Rectal smooth muscle tissue (tissue), 1 donor: Measurements from ENCODE around the gene NOTCH3.

Source experiments
- H3K27ac ChIP-seq: one replicate; pipeline ENCODE4 v1.7.0; 2013; ENCODE audit warnings: low read depth, low read length, inconsistent platforms
- H3K27me3 ChIP-seq: one replicate; pipeline ENCODE4 v1.7.0; 2013; ENCODE audit warnings: low read length; ENCODE audit not compliant: control insufficient read depth, insufficient read depth
- H3K36me3 ChIP-seq: one replicate; pipeline ENCODE4 v1.7.0; 2013; ENCODE audit warnings: low read length; ENCODE audit not compliant: control insufficient read depth, insufficient read depth
- H3K4me1 ChIP-seq: one replicate; pipeline ENCODE4 v1.7.0; 2013; ENCODE audit warnings: low read length; ENCODE audit not compliant: control insufficient read depth, insufficient read depth
- H3K4me3 ChIP-seq: one replicate; pipeline ENCODE4 v1.7.0; 2013; ENCODE audit warnings: low read length
- H3K9ac ChIP-seq: one replicate; pipeline ENCODE4 v1.7.0; 2013; ENCODE audit warnings: low read length

Gene NOTCH3

GRCh38 chr19:15120135-15121026 is 80.4 kb downstream of the NOTCH3 start:
- peaks cover 51% of the 10 kb centered on the region for H3K36me3 ChIP-seq
- H3K4me1 ChIP-seq, result peaks cover 20% of the 10 kb centered on the region
- H3K27me3 ChIP-seq, result no peaks in the 10 kb centered on the region
- no peak overlapping the region for H3K9ac ChIP-seq
- no peak overlapping the region for H3K27ac ChIP-seq
- H3K4me3 ChIP-seq, result no peak overlapping the region

- no peak overlapping the region for H3K4me3 ChIP-seq
- peaks cover 57% of the 10 kb centered on the region for H3K36me3 ChIP-seq
- H3K27ac ChIP-seq, result no peak overlapping the region
- H3K27me3 ChIP-seq, result no peaks in the 10 kb centered on the region
- peaks cover 17% of the 10 kb centered on the region for H3K4me1 ChIP-seq
- H3K9ac ChIP-seq, result no peak overlapping the region
Observed at GRCh38 chr19:15118789-15119494, 81.9 kb downstream of the NOTCH3 start.

GRCh38 chr19:15118248-15118647 is 82.5 kb downstream of the NOTCH3 start:
- Histone ChIP-seq H3K4me3 (no peak overlapping the region), H3K9ac (no peak overlapping the region), H3K36me3 (peaks cover 63% of the 10 kb centered on the region), H3K27me3 (no peaks in the 10 kb centered on the region), H3K4me1 (peaks cover 12% of the 10 kb centered on the region), H3K27ac (no peak overlapping the region)

- Histone ChIP-seq H3K36me3 (peaks cover 53% of the 10 kb centered on the region), H3K4me1 (peaks cover 6% of the 10 kb centered on the region), H3K4me3 (no peak overlapping the region), H3K9ac (no peak overlapping the region), H3K27me3 (no peaks in the 10 kb centered on the region), H3K27ac (peak overlapping the region; percentile 27)
Observed at GRCh38 chr19:15116856-15117255, 83.9 kb downstream of the NOTCH3 start.

- H3K36me3 ChIP-seq, result peaks cover 61% of the 10 kb centered on the region
- peaks cover 6% of the 10 kb centered on the region for H3K4me1 ChIP-seq
- H3K9ac ChIP-seq, result no peak overlapping the region
- no peaks in the 10 kb centered on the region for H3K27me3 ChIP-seq
- peak overlapping the region; percentile 52 for H3K27ac ChIP-seq
- H3K4me3 ChIP-seq, result no peak overlapping the region
Observed at GRCh38 chr19:15115762-15116615, 84.8 kb downstream of the NOTCH3 start.

- no peak overlapping the region for H3K4me3 ChIP-seq
- H3K4me1 ChIP-seq, result peaks cover 6% of the 10 kb centered on the region
- no peaks in the 10 kb centered on the region for H3K27me3 ChIP-seq
- H3K9ac ChIP-seq, result no peak overlapping the region
- peak overlapping the region; percentile 52 for H3K27ac ChIP-seq
- peaks cover 56% of the 10 kb centered on the region for H3K36me3 ChIP-seq
Observed at GRCh38 chr19:15115080-15115479, 85.7 kb downstream of the NOTCH3 start.

GRCh38 chr19:15114153-15114540 is 86.6 kb downstream of the NOTCH3 start:
- Histone ChIP-seq H3K27me3 (no peaks in the 10 kb centered on the region), H3K4me3 (no peak overlapping the region), H3K36me3 (peaks cover 46% of the 10 kb centered on the region), H3K4me1 (peaks cover 6% of the 10 kb centered on the region), H3K9ac (no peak overlapping the region), H3K27ac (no peak overlapping the region)

GRCh38 chr19:15113245-15114152 is 87.3 kb downstream of the NOTCH3 start:
- peaks cover 40% of the 10 kb centered on the region for H3K36me3 ChIP-seq
- H3K27ac ChIP-seq, result no peak overlapping the region
- peaks cover 6% of the 10 kb centered on the region for H3K4me1 ChIP-seq
- H3K27me3 ChIP-seq, result no peaks in the 10 kb centered on the region
- no peak overlapping the region for H3K4me3 ChIP-seq
- H3K9ac ChIP-seq, result no peak overlapping the region

- H3K36me3 ChIP-seq, result peaks cover 35% of the 10 kb centered on the region
- no peak overlapping the region for H3K9ac ChIP-seq
- H3K4me3 ChIP-seq, result no peak overlapping the region
- no peak overlapping the region for H3K27ac ChIP-seq
- peaks cover 12% of the 10 kb centered on the region for H3K4me1 ChIP-seq
- H3K27me3 ChIP-seq, result no peaks in the 10 kb centered on the region
Observed at GRCh38 chr19:15112385-15112784, 88.4 kb downstream of the NOTCH3 start.

GRCh38 chr19:15111758-15112157 is 89.0 kb downstream of the NOTCH3 start:
- H3K9ac ChIP-seq, result no peak overlapping the region
- no peaks in the 10 kb centered on the region for H3K27me3 ChIP-seq
- H3K4me3 ChIP-seq, result no peak overlapping the region
- no peak overlapping the region for H3K27ac ChIP-seq
- H3K4me1 ChIP-seq, result peaks cover 12% of the 10 kb centered on the region
- H3K36me3 ChIP-seq, result peaks cover 30% of the 10 kb centered on the region

- Histone ChIP-seq H3K36me3 (peaks cover 24% of the 10 kb centered on the region), H3K4me3 (no peak overlapping the region), H3K4me1 (peaks cover 12% of the 10 kb centered on the region), H3K9ac (no peak overlapping the region), H3K27ac (no peak overlapping the region), H3K27me3 (no peaks in the 10 kb centered on the region)
Observed at GRCh38 chr19:15110418-15110815, 90.4 kb downstream of the NOTCH3 start.
